Progenitor cell of endocrine pancreas (in vitro differentiated cells): Measurements from ENCODE around the gene ZYG11B. TPM values are rescaled to one million over a fixed set of nuclear protein-coding genes. Genes with fewer than 3 reads are reported as not detected.
"Not testable (repeated sequence)": the region's sequence is repeated elsewhere in the genome, so short reads cannot be mapped to it uniquely, and the experiment has no call there.

Source experiments
- DNase-seq: peaks from one replicate; pipeline ENCODE4 v3.0.0; 2021; ENCODE audit warnings: low spot score; ENCODE audit not compliant: unreplicated experiment
- H3K27ac Mint-ChIP-seq: 2 replicates; pipeline ENCODE4 v1.8.0; 2021; ENCODE audit warnings: mild to moderate bottlenecking, moderate library complexity, mixed read lengths
- H3K27me3 Mint-ChIP-seq: 2 replicates; pipeline ENCODE4 v1.8.0; 2021; ENCODE audit warnings: mixed read lengths
- H3K36me3 Mint-ChIP-seq: 2 replicates; pipeline ENCODE4 v1.8.0; 2022; ENCODE audit warnings: mixed read lengths; ENCODE audit not compliant: insufficient read depth
- H3K4me1 Mint-ChIP-seq: 2 replicates; pipeline ENCODE4 v1.8.0; 2021; ENCODE audit warnings: low read depth, mixed read lengths
- H3K4me3 Mint-ChIP-seq: 2 replicates; pipeline ENCODE4 v1.8.0; 2021; ENCODE audit warnings: low read depth, mild to moderate bottlenecking, moderate library complexity, mixed read lengths
- H3K9me3 Mint-ChIP-seq: 2 replicates; pipeline ENCODE4 v1.8.0; 2021; ENCODE audit warnings: low read depth, mixed read lengths
- CTCF ChIP-seq: fragments of 200-600 bp; sonication (generic); IDR thresholded peaks from one replicate; pipeline ENCODE4 v1.5.0; 2021; ENCODE audit warnings: antibody characterized with exemption, mild to moderate bottlenecking; ENCODE audit not compliant: unreplicated experiment
- total RNA-seq: library from RNA; stranded (reverse); gene quantifications from 2 replicates; pipeline ENCODE4 v1.2.1, GENCODE V29; 2021

The ZYG11B gene
- total RNA-seq, 1 donor from 2014 or later = 31.5 TPM

DNA sequence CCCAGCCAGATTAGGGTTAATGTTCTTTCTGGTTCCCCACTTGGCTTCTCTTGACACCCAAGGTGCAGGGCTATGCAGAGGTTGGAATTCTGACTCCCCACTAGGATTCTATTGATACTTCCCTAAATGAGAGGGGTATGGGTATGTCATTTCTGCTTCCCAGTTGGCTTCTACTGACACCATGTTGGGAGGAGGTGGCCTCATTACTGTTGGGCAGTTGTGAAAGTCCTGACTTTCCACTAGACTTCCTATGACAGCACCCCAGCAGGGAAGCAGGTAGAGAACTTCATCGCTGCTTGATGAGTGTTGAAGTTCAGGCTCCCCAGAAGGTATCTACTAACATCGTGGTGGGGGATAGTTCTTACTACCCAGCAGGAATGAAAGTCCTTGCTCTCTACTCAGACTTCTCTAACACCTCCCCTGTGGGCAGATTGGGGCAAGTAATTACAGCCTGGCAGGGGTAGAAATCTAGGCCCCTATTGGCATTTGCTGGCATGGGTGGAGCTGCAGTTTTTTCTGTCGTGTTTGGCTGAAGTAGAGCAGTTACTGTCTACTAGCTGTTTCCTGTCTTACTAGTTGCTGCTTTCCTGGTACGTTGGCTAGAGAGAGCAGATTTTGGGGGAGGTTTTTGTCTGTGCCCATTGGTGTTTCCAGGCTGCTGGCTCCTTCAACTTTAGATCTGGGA is 41.5 kb downstream of the ZYG11B start:
- no peaks in the 10 kb centered on the region for H3K27me3 Mint-ChIP-seq
- TF ChIP-seq CTCF = no peak
- H3K4me1 Mint-ChIP-seq = no peaks in the 10 kb centered on the region
- no peak overlapping the region for H3K4me3 Mint-ChIP-seq
- H3K36me3 Mint-ChIP-seq = peaks cover 11% of the 10 kb centered on the region
- H3K27ac Mint-ChIP-seq = peak overlapping the region; percentile 27
- DNase-seq = no peak
- no peaks in the 10 kb centered on the region for H3K9me3 Mint-ChIP-seq

DNA sequence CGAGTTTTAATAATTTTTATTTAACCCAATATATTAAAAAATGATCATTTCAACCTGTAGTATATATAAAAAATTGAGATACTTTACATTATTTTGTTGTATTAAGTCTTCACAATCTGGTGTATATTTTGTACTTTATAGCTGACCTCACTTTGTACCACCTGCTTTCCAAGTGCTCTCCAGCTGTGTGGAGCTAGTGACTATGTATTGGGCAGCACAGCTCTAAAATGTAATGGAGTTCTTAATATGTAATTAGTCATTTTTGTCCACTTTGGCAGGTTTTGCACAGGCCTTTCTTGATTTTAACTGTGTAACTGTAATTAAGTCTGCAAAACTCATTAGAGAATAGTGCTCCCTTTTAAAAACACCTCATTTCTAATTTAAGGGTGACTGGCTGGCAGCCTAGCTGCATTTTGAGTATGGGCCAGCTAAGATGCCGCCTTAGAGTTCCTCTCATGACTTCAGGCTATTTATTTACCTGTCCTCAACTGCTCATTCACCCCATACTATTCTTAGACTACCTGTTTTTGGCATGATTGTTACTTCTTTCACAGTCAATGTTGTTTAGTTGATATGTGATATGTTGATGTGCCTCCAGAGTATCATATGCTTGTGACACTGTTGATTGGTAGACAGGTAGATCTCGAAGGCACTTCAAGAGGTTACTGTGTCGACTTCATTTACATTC is 43.2 kb downstream of the ZYG11B start:
- peaks cover 12% of the 10 kb centered on the region for H3K36me3 Mint-ChIP-seq
- TF ChIP-seq CTCF = no peak

GRCh38 chr1:52771384-52771783 is 45.1 kb downstream of the ZYG11B start:
- Mint-ChIP-seq H3K9me3 (no peaks in the 10 kb centered on the region), H3K36me3 (peaks cover 16% of the 10 kb centered on the region), H3K27me3 (no peaks in the 10 kb centered on the region), H3K4me1 (no peaks in the 10 kb centered on the region), H3K27ac (peak overlapping the region; percentile 6), H3K4me3 (no peak overlapping the region)
- no peak for DNase-seq
- no peak for TF ChIP-seq CTCF

More for the DNA sequence above, 43.2 kb downstream of the ZYG11B start:
- Mint-ChIP-seq H3K4me1 (no peaks in the 10 kb centered on the region), H3K9me3 (no peaks in the 10 kb centered on the region), H3K27ac (no peak overlapping the region), H3K27me3 (no peaks in the 10 kb centered on the region), H3K4me3 (no peak overlapping the region)
- no peak for DNase-seq

DNA sequence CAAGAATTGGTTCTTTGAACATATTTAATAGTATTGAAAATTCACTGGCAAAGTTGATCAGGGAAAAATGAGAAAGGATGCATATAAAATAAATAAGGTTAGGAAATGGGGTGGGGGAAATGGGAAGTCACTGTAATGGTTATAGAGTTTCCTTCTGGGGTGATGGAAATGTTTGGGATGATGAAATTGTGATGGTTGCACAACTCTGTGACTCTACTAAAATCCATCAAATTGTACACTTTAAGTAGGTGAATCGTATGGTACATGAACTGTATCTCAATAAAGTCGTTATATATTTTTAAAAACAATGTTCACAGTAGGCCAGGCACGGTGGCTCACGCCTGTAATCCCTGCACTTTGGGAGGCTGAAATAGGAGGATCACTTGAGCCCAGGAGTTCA is 59.9 kb downstream of the ZYG11B start:
- no peaks in the 10 kb centered on the region for H3K9me3 Mint-ChIP-seq
- H3K4me3 Mint-ChIP-seq = no peak overlapping the region
- H3K27me3 Mint-ChIP-seq = no peaks in the 10 kb centered on the region
- peaks cover 10% of the 10 kb centered on the region for H3K36me3 Mint-ChIP-seq
- TF ChIP-seq CTCF = no peak
- no peaks in the 10 kb centered on the region for H3K4me1 Mint-ChIP-seq
- DNase-seq = no peak
- H3K27ac Mint-ChIP-seq = no peak overlapping the region

- H3K4me1 Mint-ChIP-seq, H3K9me3 Mint-ChIP-seq, H3K27me3 Mint-ChIP-seq, H3K27ac Mint-ChIP-seq, H3K4me3 Mint-ChIP-seq, DNase-seq: not testable (repeated sequence)
- H3K36me3 Mint-ChIP-seq = peaks cover 11% of the 10 kb centered on the region
Measured at GRCh38 chr1:52790429-52790828, 64.2 kb downstream of the ZYG11B start.

DNA sequence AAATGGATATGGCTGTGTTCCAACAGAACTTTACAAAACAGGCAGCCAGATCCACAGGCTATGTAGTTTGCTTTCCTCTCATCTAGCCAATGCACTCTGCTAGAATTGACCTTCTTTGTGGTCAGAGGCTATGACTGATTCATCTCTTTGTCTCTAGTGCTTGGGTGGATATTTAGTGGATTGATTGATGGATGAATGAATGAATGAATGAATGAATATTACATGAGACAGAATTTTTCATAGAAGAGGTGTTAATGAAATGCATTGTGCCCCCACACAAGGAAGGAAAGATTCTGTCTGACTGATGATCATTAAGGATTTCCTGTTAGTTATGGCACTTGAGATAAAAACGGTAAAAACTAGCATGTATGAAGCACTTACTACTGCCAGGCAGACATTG is 65.8 kb downstream of the ZYG11B start:
- peaks cover 12% of the 10 kb centered on the region for H3K36me3 Mint-ChIP-seq
- H3K27me3 Mint-ChIP-seq = no peaks in the 10 kb centered on the region
- no peak for DNase-seq
- H3K27ac Mint-ChIP-seq = no peak overlapping the region
- no peak overlapping the region for H3K4me3 Mint-ChIP-seq
- H3K9me3 Mint-ChIP-seq = no peaks in the 10 kb centered on the region
- no peak for TF ChIP-seq CTCF
- no peaks in the 10 kb centered on the region for H3K4me1 Mint-ChIP-seq

DNA sequence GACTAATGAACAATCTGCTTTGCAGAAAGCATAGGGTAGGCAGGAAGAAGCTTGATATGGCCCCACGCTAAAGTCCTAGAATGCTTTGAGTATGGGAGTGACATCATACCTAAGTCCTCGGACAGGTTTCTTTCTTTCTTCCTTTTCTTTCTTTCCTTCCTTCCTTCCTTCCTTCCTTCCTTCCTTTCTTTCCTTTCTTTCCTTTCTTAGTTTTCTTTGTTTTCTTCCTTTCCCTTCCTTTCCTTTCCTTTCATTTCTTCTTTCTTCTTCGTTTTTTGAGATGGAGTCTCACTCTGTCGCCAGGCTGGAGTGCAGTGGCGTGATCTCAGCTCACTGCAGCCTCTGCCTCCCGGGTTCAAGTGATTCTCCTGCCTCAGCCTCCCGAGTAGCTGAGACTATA is 67.5 kb downstream of the ZYG11B start:
- H3K9me3 Mint-ChIP-seq, H3K27me3 Mint-ChIP-seq, H3K4me3 Mint-ChIP-seq, H3K4me1 Mint-ChIP-seq, DNase-seq: not testable (repeated sequence)
- Mint-ChIP-seq H3K36me3 (peaks cover 12% of the 10 kb centered on the region), H3K27ac (peak overlapping the region; percentile 78)
